GM10266 (cell line): ENCODE measurements around the gene MAP1B.
"Not testable (repeated sequence)": the region's sequence is repeated elsewhere in the genome, so short reads cannot be mapped to it uniquely, and the experiment has no call there.

Experiments used
- DNase-seq: peaks from one replicate; pipeline ENCODE4 v3.0.0; 2012; ENCODE audit errors: extremely low spot score
- CTCF ChIP-seq: IDR thresholded peaks from 2 replicates; pipeline ENCODE4 v1.5.1; 2012; ENCODE audit warnings: mild to moderate bottlenecking, low read depth; ENCODE audit not compliant: control insufficient read depth, insufficient read depth; ENCODE audit errors: missing control alignments

Gene MAP1B

GRCh38 chr5:72079288-72079687 lies 28.0 kb upstream of the MAP1B start:
- peak; percentile 15 for DNase-seq

GRCh38 chr5:72082048-72082447 lies 25.2 kb upstream of the MAP1B start:
- no peak for DNase-seq
- no peak for TF ChIP-seq CTCF

More at GRCh38 chr5:72079288-72079687, 28.0 kb upstream of the MAP1B start:
- no peak for TF ChIP-seq CTCF

GRCh38 chr5:72084876-72085275 lies 22.4 kb upstream of the MAP1B start:
- TF ChIP-seq CTCF = no peak
- DNase-seq = no peak

- no peak for DNase-seq
- TF ChIP-seq CTCF = no peak
These were observed 22.0 kb upstream of the MAP1B start for GRCh38 chr5:72085319-72085718.

- not testable (repeated sequence) for DNase-seq
These were observed 17.6 kb upstream of the MAP1B start for GRCh38 chr5:72089713-72090112.

GRCh38 chr5:72092074-72092473 lies 15.2 kb upstream of the MAP1B start:
- DNase-seq = no peak
- TF ChIP-seq CTCF = no peak

- DNase-seq = no peak
- no peak for TF ChIP-seq CTCF
These were observed 14.1 kb upstream of the MAP1B start for GRCh38 chr5:72093217-72093616.

GRCh38 chr5:72093824-72094223 lies 13.5 kb upstream of the MAP1B start:
- peak; percentile 33 for DNase-seq
- TF ChIP-seq CTCF = no peak
